Stimulated activated CD4-positive, alpha-beta T cell treated with anti-CD3 and anti-CD28 coated beads, Interleukin-15, amount 100 ng/mL, for 24 hours (primary cell): ENCODE results near the gene HPSE2.
"Not testable (repeated sequence)": the region's sequence is repeated elsewhere in the genome, so short reads cannot be mapped to it uniquely, and the experiment has no call there.

Experiments used
- DNase-seq: peaks from one replicate; pipeline ENCODE4 v3.0.0-alpha.2; 2020

Gene HPSE2

DNA sequence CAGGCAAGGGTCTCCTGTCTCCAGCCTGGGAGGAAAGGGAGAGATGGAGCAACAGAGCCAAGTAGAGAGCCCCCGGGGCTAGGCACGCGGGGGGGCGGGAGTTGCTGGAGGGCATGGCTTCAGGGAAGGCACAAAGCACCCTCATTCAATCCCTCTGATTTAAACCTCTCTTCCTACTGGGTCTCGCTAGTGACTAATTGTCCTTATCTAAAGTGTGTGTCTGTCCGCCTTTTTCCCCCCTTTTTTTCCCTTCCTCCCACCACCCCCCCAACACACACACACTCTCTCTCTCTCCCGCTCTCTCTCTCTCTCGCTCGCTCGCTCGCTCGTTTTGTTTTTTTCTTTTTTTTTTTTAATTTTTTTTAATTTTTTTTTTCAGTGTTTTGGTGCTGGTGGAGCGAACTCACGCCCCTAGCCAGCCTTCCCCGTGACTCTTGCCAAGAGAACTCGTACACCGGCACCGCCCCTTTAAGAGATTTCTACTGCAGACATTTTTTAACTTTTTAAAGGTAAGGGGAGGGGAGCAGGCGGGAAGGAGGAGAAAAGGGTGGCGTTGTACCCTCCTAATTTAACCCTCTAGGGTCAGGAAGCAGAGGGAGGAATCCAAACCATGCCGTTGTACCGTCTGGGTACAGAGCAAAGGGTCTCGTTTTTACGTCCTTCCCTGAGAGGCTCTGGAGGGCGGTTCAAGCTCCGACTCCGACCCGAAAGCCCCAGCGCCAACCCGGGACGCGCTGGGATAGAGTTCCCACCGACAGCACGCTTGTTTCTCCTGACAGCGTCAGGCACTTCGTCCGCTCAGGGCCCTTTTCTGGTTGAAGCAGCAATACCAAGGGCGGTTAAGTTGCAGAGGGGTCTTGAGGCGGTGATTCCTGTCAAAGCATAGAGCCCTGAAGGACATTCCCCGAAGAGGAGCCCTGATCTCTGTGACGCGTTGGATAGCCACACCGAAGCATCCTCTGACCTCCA, at the start of gene HPSE2:
Gene HPSE2 (minus strand): TSS at position 195 of the 969 bp plus-strand sequence.
- no peak for DNase-seq

DNA sequence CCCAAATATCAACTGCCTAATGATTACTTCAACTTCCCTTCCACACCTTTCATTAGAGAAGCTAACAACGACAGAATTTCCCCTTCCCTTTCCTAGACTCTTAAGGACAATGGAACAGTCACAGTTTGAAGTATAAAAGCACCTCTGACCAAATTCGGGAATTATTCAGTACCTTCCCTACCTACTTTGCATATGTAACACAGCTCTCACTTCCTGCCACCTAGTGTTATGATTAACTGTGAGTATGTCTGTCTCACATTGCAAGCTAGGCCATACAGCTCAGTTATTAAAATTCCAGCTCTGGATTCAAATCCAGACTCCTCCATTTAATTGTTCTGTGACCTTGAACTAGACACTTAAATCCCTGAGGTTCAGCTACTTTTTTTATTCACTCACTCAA, 44.8 kb upstream of the HPSE2 start:
- no peak for DNase-seq

DNA sequence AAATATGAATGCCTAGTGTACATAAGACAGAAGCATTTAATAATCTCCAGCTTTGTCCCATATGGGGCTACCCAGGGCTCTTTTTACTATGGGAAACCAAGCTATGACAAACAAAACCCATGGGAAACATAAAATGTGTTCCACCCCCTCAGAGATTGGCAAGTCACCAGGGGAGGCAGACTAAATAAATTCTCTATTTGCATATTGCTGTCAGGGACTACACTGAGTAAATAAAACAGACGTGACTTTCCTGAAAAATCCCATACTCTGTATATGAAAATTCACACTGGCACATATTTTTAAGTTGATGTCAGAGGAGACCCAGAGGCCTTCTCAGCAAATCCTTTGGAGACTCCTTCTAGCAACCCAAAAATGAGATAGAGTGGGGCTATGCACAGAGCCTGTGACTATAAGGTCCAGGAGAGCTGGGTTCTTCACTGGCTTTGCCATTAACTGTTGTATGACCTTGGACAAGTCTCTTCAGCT, 44.0 kb upstream of the HPSE2 start:
- no peak for DNase-seq

DNA sequence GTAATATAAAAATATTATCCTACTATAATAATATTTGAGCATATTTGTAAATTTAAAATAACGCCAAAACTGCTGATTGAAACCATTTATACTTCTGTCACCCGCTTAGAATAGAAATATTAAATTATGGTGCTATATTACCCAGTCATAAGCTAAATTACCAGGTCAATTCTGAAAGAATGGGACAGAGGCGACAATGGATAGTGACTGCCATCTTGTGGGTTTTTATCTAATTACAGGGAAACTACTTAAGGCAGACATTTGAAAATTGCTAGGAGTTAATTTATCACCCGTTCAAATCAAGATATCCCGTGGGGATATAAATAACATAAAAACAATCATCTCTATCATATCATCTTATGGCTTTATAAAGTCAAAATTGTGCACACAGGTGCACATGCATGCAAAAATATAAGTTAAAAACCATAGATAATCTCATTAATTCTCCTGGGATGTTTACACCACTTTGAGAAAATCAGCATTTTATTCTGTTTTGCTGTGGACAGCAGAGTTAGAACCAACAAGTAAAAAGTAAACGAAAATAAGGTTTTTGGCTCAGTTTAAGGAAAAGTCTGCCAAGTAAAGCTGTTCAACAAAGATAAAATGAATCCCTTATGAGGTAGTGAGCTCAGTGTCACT, 41.3 kb upstream of the HPSE2 start:
- no peak for DNase-seq

DNA sequence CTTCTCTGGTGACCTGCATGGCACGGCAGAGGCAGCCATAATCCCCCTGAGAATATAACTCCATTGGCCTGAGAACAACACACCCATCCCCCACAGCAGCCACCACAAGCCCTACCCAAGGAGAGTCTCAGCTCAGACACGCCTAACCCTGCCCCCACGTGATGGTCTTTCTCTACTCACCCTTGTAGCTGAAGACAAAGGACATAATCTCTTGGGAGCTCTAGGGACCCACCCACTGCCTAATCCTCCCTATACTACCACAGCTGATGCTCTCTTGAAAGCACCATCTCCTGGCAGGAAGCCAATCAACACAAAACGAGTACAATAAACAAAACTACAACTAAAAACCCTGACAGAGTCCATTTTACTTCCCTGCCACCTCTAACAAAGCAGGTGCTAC, 30.7 kb upstream of the HPSE2 start:
- no peak for DNase-seq

DNA sequence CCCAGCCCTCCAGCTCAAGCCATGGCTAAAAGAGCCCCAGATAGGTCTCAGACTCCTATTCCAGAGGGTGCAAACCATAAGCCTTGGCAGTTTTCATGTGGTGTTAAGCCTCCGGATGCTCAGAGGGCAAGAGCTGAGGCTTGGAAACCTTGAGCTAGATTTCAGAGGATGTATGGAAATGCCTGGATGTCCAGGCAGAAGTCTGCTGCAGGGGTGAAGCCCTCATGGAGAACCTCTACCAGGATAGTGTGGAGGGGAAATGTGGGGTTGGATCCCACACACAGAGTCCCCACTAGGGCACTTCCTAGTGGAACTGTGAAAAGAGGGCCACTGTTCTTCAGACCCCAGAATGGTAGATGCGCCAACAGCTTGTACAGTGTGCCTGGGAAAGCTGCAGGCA, 13.2 kb upstream of the HPSE2 start:
- no peak for DNase-seq

DNA sequence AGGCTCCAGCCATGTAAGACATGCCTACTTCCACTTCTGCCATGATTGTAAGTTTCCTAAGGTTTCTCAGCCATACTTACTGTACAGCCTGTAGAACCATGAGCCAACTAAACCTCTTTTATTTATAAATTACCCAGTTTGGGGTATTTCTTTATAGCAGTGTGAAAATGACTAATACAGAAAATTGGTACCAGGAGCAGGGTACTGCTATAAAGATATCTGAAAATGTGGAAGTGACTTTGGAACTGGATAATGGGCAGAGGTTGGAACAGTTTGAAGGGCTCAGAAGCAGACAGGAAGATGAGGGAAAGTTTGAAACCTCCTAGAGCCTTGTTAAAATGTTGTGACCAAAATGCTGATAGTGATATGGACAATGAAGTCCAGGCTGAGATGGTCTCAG, 12.2 kb upstream of the HPSE2 start:
- not testable (repeated sequence) for DNase-seq

- no peak for DNase-seq
Measured at GRCh38 chr10:99236627-99237309, 1.1 kb upstream of the HPSE2 start.

DNA sequence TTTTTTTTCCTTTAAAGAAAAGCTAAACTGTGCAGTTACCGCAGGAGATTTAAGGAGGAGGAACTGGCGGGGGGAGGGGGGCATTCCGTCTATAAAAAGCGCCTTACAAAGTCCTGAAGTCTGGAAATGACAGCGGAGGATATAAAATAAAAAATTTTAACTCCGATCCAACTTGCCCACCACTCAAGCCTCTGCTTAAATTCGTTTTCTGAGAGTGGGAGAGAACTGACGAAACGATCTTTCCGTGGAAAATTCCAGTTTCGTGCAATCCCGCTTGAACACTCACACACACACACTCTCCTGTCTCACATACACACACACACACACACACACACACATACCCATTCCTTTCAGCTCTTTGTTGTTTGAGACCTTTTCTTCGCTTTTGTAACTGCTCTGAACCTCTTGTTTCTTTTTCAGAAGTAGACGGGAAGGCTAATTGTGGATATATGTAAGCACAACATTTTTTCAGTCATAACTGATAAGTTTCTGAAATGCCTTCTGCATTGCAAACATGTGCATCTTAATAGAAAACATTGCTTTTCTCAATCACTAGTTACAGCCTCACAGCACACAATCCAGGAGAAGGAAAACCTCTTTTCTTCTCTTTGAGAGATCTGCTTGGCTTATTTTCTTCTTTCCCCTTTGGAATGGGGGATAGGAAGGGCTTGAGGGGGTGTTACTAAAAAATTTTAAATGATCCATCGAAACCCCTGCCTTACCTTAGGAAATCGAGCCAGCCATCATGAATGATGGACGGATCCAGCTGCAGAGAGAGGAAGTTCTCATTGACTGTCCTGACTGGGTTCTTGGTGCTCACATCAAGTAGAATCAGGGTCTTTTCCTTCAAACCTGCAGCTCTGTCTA, 628 bp downstream of the HPSE2 start:
- DNase-seq: no peak

GRCh38 chr10:99234041-99234790, 1.4 kb downstream of the HPSE2 start:
- peak; percentile 70 for DNase-seq

- no peak for DNase-seq
Measured at GRCh38 chr10:99233689-99234037, 2.0 kb downstream of the HPSE2 start.

GRCh38 chr10:99233000-99233688, 2.5 kb downstream of the HPSE2 start:
- DNase-seq: no peak

DNA sequence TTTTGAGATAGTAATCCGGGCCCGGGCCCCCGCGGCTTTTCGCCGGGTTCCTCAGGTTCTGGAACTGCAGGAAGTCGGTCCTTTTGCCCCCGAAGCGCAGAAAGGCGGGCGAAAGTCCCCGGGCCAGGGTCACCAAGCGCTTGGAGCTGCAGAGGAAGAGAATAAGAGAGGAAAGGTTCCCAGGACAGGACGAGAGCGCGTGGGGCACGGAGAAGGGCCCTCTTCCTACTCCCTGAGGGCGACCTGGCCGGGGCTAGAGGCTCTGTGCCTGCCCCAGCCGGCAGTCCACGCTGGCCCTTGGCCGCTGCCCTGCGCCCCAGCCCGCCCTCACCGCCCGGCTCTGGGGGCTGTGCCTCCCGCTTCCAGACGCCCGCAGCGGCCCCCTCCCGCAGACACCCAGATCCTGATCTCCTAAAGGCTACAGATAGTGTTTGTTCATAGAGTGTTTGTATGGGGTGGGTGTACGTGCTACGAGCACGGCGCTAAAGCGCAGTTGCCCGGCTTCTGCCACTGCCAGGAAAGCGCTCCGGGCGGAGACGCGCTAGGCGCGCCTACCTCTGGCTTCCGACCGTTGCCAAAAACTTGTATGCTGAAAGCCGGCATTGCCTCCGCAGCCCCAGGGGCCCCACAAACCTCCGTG, 3.2 kb downstream of the HPSE2 start:
- DNase-seq: peak; percentile 26

DNA sequence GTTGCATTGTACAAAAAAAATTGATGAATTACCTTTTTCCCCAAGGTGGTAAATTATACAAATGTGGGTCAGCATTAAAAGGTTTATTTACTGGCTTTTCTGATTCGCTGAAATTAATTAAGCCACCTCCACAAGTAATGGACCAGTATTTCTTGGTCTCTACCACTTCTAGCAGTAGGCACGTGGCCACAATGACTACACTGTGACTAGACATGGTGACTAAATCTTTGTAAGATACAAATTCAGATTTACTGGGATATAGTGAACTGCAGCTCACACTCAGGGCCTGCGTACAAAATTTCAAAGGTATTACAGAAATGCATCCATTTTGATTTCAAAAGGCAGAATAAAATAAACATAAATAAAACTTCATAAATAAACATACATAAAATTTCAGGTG, 10.9 kb downstream of the HPSE2 start:
- no peak for DNase-seq

- no peak for DNase-seq
Measured at GRCh38 chr10:99207340-99207739, 28.3 kb downstream of the HPSE2 start.

- no peak for DNase-seq
Measured at GRCh38 chr10:99203310-99203709, 32.3 kb downstream of the HPSE2 start.

GRCh38 chr10:99172950-99173349, 62.7 kb downstream of the HPSE2 start:
- DNase-seq: no peak

DNA sequence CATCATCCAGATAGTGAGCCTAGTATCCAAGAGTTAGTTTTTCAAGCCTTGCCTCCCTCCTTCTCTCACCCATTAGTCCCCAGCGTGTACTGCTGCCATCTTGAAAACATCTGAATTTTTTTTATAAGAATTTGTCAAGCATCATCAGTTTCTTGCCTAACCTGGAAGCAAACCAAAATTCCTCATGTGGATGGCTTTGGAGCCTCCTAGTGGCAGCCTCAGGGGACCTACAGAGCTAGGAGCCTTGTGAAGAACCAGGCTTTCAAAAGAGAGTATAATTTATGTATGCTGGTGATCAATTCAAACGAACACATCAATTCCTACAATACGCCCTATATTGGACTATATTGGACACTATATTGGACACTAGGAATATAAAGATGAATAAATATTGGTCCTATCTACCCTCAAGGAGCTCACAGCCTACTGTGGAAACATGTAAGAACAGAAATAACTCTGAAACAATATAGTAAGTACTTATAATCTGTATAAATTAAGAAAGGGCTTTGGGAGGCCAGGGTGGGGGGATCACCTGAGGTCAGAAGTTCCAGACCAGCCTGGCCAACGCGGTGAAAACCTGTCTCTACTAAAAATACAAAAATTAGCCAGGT, 63.4 kb downstream of the HPSE2 start:
- DNase-seq: peak; percentile 8

DNA sequence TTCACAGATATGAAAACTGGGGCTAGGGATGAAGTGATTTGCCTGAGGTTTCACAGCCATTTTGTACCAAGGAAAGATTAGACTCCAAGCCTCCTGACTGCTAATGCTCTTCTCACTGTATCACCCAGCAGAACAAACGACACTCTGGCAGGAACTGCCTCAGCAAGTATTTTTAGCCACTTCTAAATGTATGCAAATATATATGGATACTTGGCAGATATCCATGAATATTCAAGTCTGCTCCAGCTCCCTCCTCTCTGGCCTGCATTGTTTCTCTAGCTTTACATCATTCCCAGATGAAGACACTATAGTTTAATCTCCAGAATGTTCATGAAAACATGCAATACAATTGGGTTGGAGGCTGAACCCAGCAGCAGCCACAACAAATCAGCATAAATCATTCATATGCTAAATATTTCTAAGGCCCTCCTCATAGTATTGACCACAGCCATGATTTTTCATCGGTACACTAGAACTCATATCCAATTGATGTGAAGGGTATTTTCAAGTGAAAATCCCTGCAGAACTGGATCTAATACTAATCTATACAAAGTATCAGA, 65.5 kb downstream of the HPSE2 start:
- no peak for DNase-seq

DNA sequence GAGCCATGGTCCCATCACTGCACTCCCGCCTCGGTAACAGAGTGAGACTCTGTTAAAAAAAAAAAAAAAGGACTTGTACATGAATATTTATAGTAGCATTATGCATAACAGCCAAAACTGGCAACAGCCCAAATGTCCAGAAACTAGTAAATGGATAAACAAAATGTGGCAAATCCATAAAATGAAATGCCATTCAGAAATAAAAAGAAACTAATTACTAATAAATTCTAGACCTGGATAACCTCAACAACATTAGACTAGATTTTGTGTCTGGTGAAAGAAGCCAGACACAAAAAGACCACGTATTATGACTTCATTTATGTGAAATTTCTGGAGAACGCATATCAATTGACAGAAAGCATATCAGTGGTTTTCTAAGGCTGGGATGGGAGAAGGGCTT, 74.5 kb downstream of the HPSE2 start:
- no peak for DNase-seq
